ENCODE measurements around the gene RHBDL2. TPM values are rescaled to one million over a fixed set of nuclear protein-coding genes. Genes with fewer than 3 reads are reported as not detected.

RHBDL2 gene
- total RNA-seq, 3 donors from 2014 or later (not counting 1 experiment from before 2014, with no cell fraction given), result not detected

GRCh38 chr1:38962113-38962512 lies 20.5 kb upstream of the RHBDL2 start:
- H3K9me3 ChIP-seq (ENCODE audit: control insufficient read depth, insufficient read depth, low read length), result no peaks in the 10 kb centered on the region
- 92% methylated on average over 3 of the region's 3 CpGs for WGBS (ENCODE audit: insufficient coverage)
- H3K27ac Mint-ChIP-seq, result no peak overlapping the region
- H3K9me3 Mint-ChIP-seq, result no peaks in the 10 kb centered on the region
- H3K27me3 Mint-ChIP-seq (ENCODE audit: low read depth in 2 of 2), result no peaks in the 10 kb centered on the region
- H3K4me3 ChIP-seq (ENCODE audit: low read length), result no peak overlapping the region
- no peak for TF ChIP-seq CTCF (IDR thresholded peaks at IDR 0.05)
- H3K36me3 Mint-ChIP-seq, result no peaks in the 10 kb centered on the region
- intact Hi-C loops (cut with micrococcal nuclease), result no loop called here
- H3K4me1 ChIP-seq (ENCODE audit: control insufficient read depth, insufficient read depth, low read length), result no peaks in the 10 kb centered on the region
- H3K36me3 ChIP-seq (ENCODE audit: control insufficient read depth, insufficient read depth, low read length), result no peaks in the 10 kb centered on the region
- no peak overlapping the region for H3K4me3 Mint-ChIP-seq
- no peak overlapping the region for H3K27ac ChIP-seq (ENCODE audit: low read length)
- no peaks in the 10 kb centered on the region for H3K27me3 ChIP-seq (ENCODE audit: control insufficient read depth, insufficient read depth, low read length)
- H3K4me1 Mint-ChIP-seq, result no peaks in the 10 kb centered on the region
- DNase-seq (no peak), ATAC-seq (no peak)

- H3K27me3 ChIP-seq (ENCODE audit: control insufficient read depth, insufficient read depth, low read length), result no peaks in the 10 kb centered on the region
- intact Hi-C loops (cut with micrococcal nuclease), result no loop called here
- H3K36me3 ChIP-seq (ENCODE audit: control insufficient read depth, insufficient read depth, low read length), result no peaks in the 10 kb centered on the region
- no peaks in the 10 kb centered on the region for H3K4me1 ChIP-seq (ENCODE audit: control insufficient read depth, insufficient read depth, low read length)
- TF ChIP-seq CTCF (IDR thresholded peaks at IDR 0.05), result no peak
- 100% methylated on average over 2 of the region's 2 CpGs for WGBS (ENCODE audit: insufficient coverage)
- H3K9me3 ChIP-seq (ENCODE audit: control insufficient read depth, insufficient read depth, low read length), result no peaks in the 10 kb centered on the region
- no peaks in the 10 kb centered on the region for H3K4me1 Mint-ChIP-seq
- ATAC-seq, result no peak
- no peak overlapping the region for H3K4me3 ChIP-seq (ENCODE audit: low read length)
- H3K27ac ChIP-seq (ENCODE audit: low read length), result no peak overlapping the region
- no peaks in the 10 kb centered on the region for H3K27me3 Mint-ChIP-seq (ENCODE audit: low read depth in 2 of 2)
- H3K27ac Mint-ChIP-seq, result no peak overlapping the region
- H3K36me3 Mint-ChIP-seq, result no peaks in the 10 kb centered on the region
- DNase-seq, result no peak
- H3K9me3 Mint-ChIP-seq, result no peaks in the 10 kb centered on the region
- no peak overlapping the region for H3K4me3 Mint-ChIP-seq
Measured at GRCh38 chr1:38958967-38959366, 17.3 kb upstream of the RHBDL2 start.

- peaks cover 0 to 4% of the 10 kb centered on the region in 2 donors for H3K27me3 Mint-ChIP-seq (ENCODE audit: low read depth in 2 of 2)
- intact Hi-C loops (cut with micrococcal nuclease), result no loop called here
- H3K4me3 Mint-ChIP-seq, result no peak overlapping the region
- WGBS (ENCODE audit: insufficient coverage), result 49% methylated on average over 4 of the region's 4 CpGs
- no peaks in the 10 kb centered on the region for H3K36me3 Mint-ChIP-seq
- H3K27me3 ChIP-seq (ENCODE audit: control insufficient read depth, insufficient read depth, low read length), result no peaks in the 10 kb centered on the region
- H3K9me3 Mint-ChIP-seq, result no peaks in the 10 kb centered on the region
- TF ChIP-seq CTCF (IDR thresholded peaks at IDR 0.05), result no peak
- peaks cover 0 to 5% of the 10 kb centered on the region in 2 donors for H3K4me1 Mint-ChIP-seq
- H3K36me3 ChIP-seq (ENCODE audit: control insufficient read depth, insufficient read depth, low read length), result no peaks in the 10 kb centered on the region
- no peaks in the 10 kb centered on the region for H3K9me3 ChIP-seq (ENCODE audit: control insufficient read depth, insufficient read depth, low read length)
- H3K4me3 ChIP-seq (ENCODE audit: low read length), result no peak overlapping the region
- no peak for DNase-seq
- no peak overlapping the region for H3K27ac Mint-ChIP-seq
- H3K27ac ChIP-seq (ENCODE audit: low read length), result no peak overlapping the region
- no peaks in the 10 kb centered on the region for H3K4me1 ChIP-seq (ENCODE audit: control insufficient read depth, insufficient read depth, low read length)
- ATAC-seq, result no peak
Measured at GRCh38 chr1:38953433-38953860, 11.8 kb upstream of the RHBDL2 start.

- Histone ChIP-seq H3K27me3 (ENCODE audit: control insufficient read depth, insufficient read depth, low read length) (no peaks in the 10 kb centered on the region), H3K4me3 (ENCODE audit: low read length) (no peak overlapping the region), H3K36me3 (ENCODE audit: control insufficient read depth, insufficient read depth, low read length) (no peaks in the 10 kb centered on the region), H3K4me1 (ENCODE audit: control insufficient read depth, insufficient read depth, low read length) (no peaks in the 10 kb centered on the region), H3K27ac (ENCODE audit: low read length) (no peak overlapping the region), H3K9me3 (ENCODE audit: control insufficient read depth, insufficient read depth, low read length) (no peaks in the 10 kb centered on the region)
- TF ChIP-seq CTCF (IDR thresholded peaks at IDR 0.05), result no peak
- DNase-seq (no peak), ATAC-seq (no peak)
- no CpG with 5 or more reads among the region's 2 CpGs for WGBS (ENCODE audit: insufficient coverage)
- Mint-ChIP-seq H3K27me3 (ENCODE audit: low read depth in 2 of 2) (peaks cover 0 to 4% of the 10 kb centered on the region in 2 donors), H3K4me1 (peaks cover 0 to 5% of the 10 kb centered on the region in 2 donors), H3K36me3 (no peaks in the 10 kb centered on the region), H3K9me3 (no peaks in the 10 kb centered on the region), H3K4me3 (no peak overlapping the region), H3K27ac (no peak overlapping the region)
- intact Hi-C loops (cut with micrococcal nuclease), result no loop called here
Measured at GRCh38 chr1:38950553-38950952, 8.9 kb upstream of the RHBDL2 start.
